ENCODE data around the gene ATP5MC2. TPM values are rescaled to one million over a fixed set of nuclear protein-coding genes. Genes with fewer than 3 reads are reported as not detected.

The ATP5MC2 gene
- total RNA-seq, 1 donor from 2014 or later = 330 TPM

GRCh38 chr12:53709671-53710070 lies 33.8 kb upstream of the ATP5MC2 start:
- POLR2A ChIA-PET = interaction anchor here (0.6 kb wide), 1 partner anchor 137 kb away, joined by 3 read pairs; no protein-coding TSS in a partner anchor
- no peak for TF ChIP-seq CTCF (IDR thresholded peaks at IDR 0.05)
- no peak overlapping the region for H3K4me3 Mint-ChIP-seq
- H3K27me3 Mint-ChIP-seq = peaks cover 18% of the 10 kb centered on the region
- CTCF ChIA-PET = no interaction called here
- ATAC-seq (ENCODE audit: low read depth) (no peak), DNase-seq (no peak)
- intact Hi-C loops (cut with micrococcal nuclease) = no loop called here
- H3K9me3 Mint-ChIP-seq = no peaks in the 10 kb centered on the region
- H3K36me3 Mint-ChIP-seq (ENCODE audit: low read depth) = peaks cover 27% of the 10 kb centered on the region
- peaks cover 5% of the 10 kb centered on the region for H3K4me1 Mint-ChIP-seq
- no peak overlapping the region for H3K27ac Mint-ChIP-seq

- H3K4me1 Mint-ChIP-seq = peaks cover under 1% of the 10 kb centered on the region
- peaks cover 42% of the 10 kb centered on the region for H3K27me3 Mint-ChIP-seq
- ChIA-PET POLR2A (no interaction called here), CTCF (no interaction called here)
- no peaks in the 10 kb centered on the region for H3K9me3 Mint-ChIP-seq
- no peaks in the 10 kb centered on the region for H3K36me3 Mint-ChIP-seq (ENCODE audit: low read depth)
- no peak for TF ChIP-seq CTCF (IDR thresholded peaks at IDR 0.05)
- DNase-seq (no peak), ATAC-seq (ENCODE audit: low read depth) (no peak)
- intact Hi-C loops (cut with micrococcal nuclease) = no loop called here
- H3K27ac Mint-ChIP-seq = no peak overlapping the region
- H3K4me3 Mint-ChIP-seq = no peak overlapping the region
Measured at GRCh38 chr12:53706080-53706479, 30.2 kb upstream of the ATP5MC2 start.

GRCh38 chr12:53703756-53704155 lies 27.9 kb upstream of the ATP5MC2 start:
- ChIA-PET POLR2A (no interaction called here), CTCF (interaction anchor here (0.9 to 4.5 kb wide), 3 partner anchors 10 to 42 kb away, joined by 3 to 99 read pairs (median 6); no protein-coding TSS in a partner anchor)
- intact Hi-C loops (cut with micrococcal nuclease) = loop anchor here (5.0 kb wide), 1 partner anchor 509 kb away; no protein-coding TSS in a partner anchor
- peaks cover 60% of the 10 kb centered on the region for H3K27me3 Mint-ChIP-seq
- no peak overlapping the region for H3K4me3 Mint-ChIP-seq
- no peak for DNase-seq
- no peak for TF ChIP-seq CTCF (IDR thresholded peaks at IDR 0.05)
- no peak overlapping the region for H3K27ac Mint-ChIP-seq
- no peaks in the 10 kb centered on the region for H3K36me3 Mint-ChIP-seq (ENCODE audit: low read depth)
- no peaks in the 10 kb centered on the region for H3K4me1 Mint-ChIP-seq
- H3K9me3 Mint-ChIP-seq = no peaks in the 10 kb centered on the region
- ATAC-seq (ENCODE audit: low read depth) = no peak

- peak; percentile 56 for DNase-seq
- no peaks in the 10 kb centered on the region for H3K36me3 Mint-ChIP-seq (ENCODE audit: low read depth)
Measured at GRCh38 chr12:53701518-53702264, 25.8 kb upstream of the ATP5MC2 start.

More at GRCh38 chr12:53701518-53702264, 25.8 kb upstream of the ATP5MC2 start:
- Mint-ChIP-seq H3K27me3 (peaks cover 71% of the 10 kb centered on the region), H3K9me3 (no peaks in the 10 kb centered on the region), H3K27ac (no peak overlapping the region), H3K4me1 (peaks cover 4% of the 10 kb centered on the region), H3K4me3 (no peak overlapping the region)
- ChIA-PET POLR2A (interaction anchor here (1.2 kb wide), 1 partner anchor 41 kb away, joined by 12 read pairs; no protein-coding TSS in a partner anchor), CTCF (interaction anchor here (0.7 to 4.5 kb wide), 6 partner anchors 8 to 56 kb away, joined by 3 to 99 read pairs (median 4); no protein-coding TSS in a partner anchor)
- intact Hi-C loops (cut with micrococcal nuclease) = loop anchor here (1.0 to 5.0 kb wide), 2 partner anchors 42 to 511 kb away; no protein-coding TSS in a partner anchor
- TF ChIP-seq CTCF (IDR thresholded peaks at IDR 0.05) = peak; percentile 65
- ATAC-seq (ENCODE audit: low read depth) = peak; percentile 85

Data from activated B cell treated with CpG ODN at 0.5 μM for 24 hours (primary cell).